NCI-H2107 treated with DMSO at 0.1 percent for 48 hours (cell line): ENCODE measurements around the gene JAK1.
A peak's percentile ranks its signal among the peaks of the same experiment; 100 is the strongest.

Experiments used
- DNase-seq: peaks from one replicate; lab custom pipeline; 2025; ENCODE audit not compliant: unreplicated experiment; lab: John Stamatoyannopoulos, UW

JAK1 gene

GRCh38 chr1:64871256-64871655 is 95.1 kb downstream of the JAK1 start:
- DNase-seq = no peak

GRCh38 chr1:64867266-64867665 is 99.1 kb downstream of the JAK1 start:
- no peak for DNase-seq

GRCh38 chr1:64866689-64867088 is 99.7 kb downstream of the JAK1 start:
- no peak for DNase-seq

- DNase-seq = no peak
These were observed 101.1 kb downstream of the JAK1 start for GRCh38 chr1:64865105-64865757.

GRCh38 chr1:64864018-64864940 is 102.1 kb downstream of the JAK1 start:
- DNase-seq = no peak

- no peak for DNase-seq
These were observed 104.7 kb downstream of the JAK1 start for GRCh38 chr1:64861611-64862010.

- no peak for DNase-seq
These were observed 109.0 kb downstream of the JAK1 start for GRCh38 chr1:64857347-64857746.

GRCh38 chr1:64856553-64856952 is 109.8 kb downstream of the JAK1 start:
- peak; percentile 74 for DNase-seq

- no peak for DNase-seq
These were observed 110.8 kb downstream of the JAK1 start for GRCh38 chr1:64855557-64855956.

- no peak for DNase-seq
These were observed 111.7 kb downstream of the JAK1 start for GRCh38 chr1:64854674-64855073.

GRCh38 chr1:64851664-64852063 is 114.7 kb downstream of the JAK1 start:
- DNase-seq = no peak

GRCh38 chr1:64850846-64851245 is 115.5 kb downstream of the JAK1 start:
- no peak for DNase-seq

- no peak for DNase-seq
These were observed 116.4 kb downstream of the JAK1 start for GRCh38 chr1:64849942-64850341.

GRCh38 chr1:64848803-64849202 is 117.5 kb downstream of the JAK1 start:
- no peak for DNase-seq

- no peak for DNase-seq
These were observed 118.2 kb downstream of the JAK1 start for GRCh38 chr1:64848136-64848535.

- DNase-seq = no peak
These were observed 118.7 kb downstream of the JAK1 start for GRCh38 chr1:64847666-64848065.

- no peak for DNase-seq
These were observed 119.5 kb downstream of the JAK1 start for GRCh38 chr1:64846573-64847430.

- DNase-seq = no peak
These were observed 120.4 kb downstream of the JAK1 start for GRCh38 chr1:64845831-64846425.

GRCh38 chr1:64844609-64845008 is 121.7 kb downstream of the JAK1 start:
- DNase-seq = no peak

- DNase-seq = no peak
These were observed 122.2 kb downstream of the JAK1 start for GRCh38 chr1:64844175-64844574.

GRCh38 chr1:64843675-64844074 is 122.7 kb downstream of the JAK1 start:
- DNase-seq = no peak
